Fibroblast of the aortic adventitia (primary cell): Measurements from ENCODE around the gene L3MBTL4. TPM values are rescaled to one million over a fixed set of nuclear protein-coding genes. Genes with fewer than 3 reads are reported as not detected.

Source experiments
- DNase-seq: peaks from one replicate; pipeline ENCODE4 v3.0.0-alpha.2; 2010; ENCODE audit warnings: low read depth
- H3K4me3 ChIP-seq: 2 replicates; pipeline ENCODE4 v1.5.1; 2011; ENCODE audit warnings: low read depth, mild to moderate bottlenecking, control low read depth, low read length, moderate library complexity
- CTCF ChIP-seq: IDR thresholded peaks from 2 replicates; pipeline ENCODE4 v1.5.1; 2011; ENCODE audit warnings: mild to moderate bottlenecking, low read length, control low read depth, inconsistent platforms; ENCODE audit not compliant: insufficient read depth
- total RNA-seq: library from RNA; depleted of rRNA; stranded (reverse); fragments of >200 nt; gene quantifications from 2 replicates; pipeline ENCODE4 v1.2.3, GENCODE V29; 2012; ENCODE audit warnings: low replicate concordance

L3MBTL4 gene
- total RNA-seq, 1 donor = not detected

GRCh38 chr18:6374935-6375529 is 39.7 kb downstream of the L3MBTL4 start:
- TF ChIP-seq CTCF = no peak
- no peak overlapping the region for H3K4me3 ChIP-seq
- DNase-seq = no peak

- DNase-seq = no peak
- no peak for TF ChIP-seq CTCF
- H3K4me3 ChIP-seq = no peak overlapping the region
These were observed 40.4 kb downstream of the L3MBTL4 start for GRCh38 chr18:6374340-6374739.

GRCh38 chr18:6373187-6373586 is 41.5 kb downstream of the L3MBTL4 start:
- no peak for DNase-seq
- TF ChIP-seq CTCF = no peak
- H3K4me3 ChIP-seq = no peak overlapping the region

GRCh38 chr18:6370886-6371635 is 43.6 kb downstream of the L3MBTL4 start:
- H3K4me3 ChIP-seq = no peak overlapping the region
- DNase-seq = no peak
- no peak for TF ChIP-seq CTCF

GRCh38 chr18:6370410-6370809 is 44.3 kb downstream of the L3MBTL4 start:
- TF ChIP-seq CTCF = no peak
- no peak for DNase-seq
- H3K4me3 ChIP-seq = no peak overlapping the region

- no peak overlapping the region for H3K4me3 ChIP-seq
- DNase-seq = no peak
- no peak for TF ChIP-seq CTCF
These were observed 46.7 kb downstream of the L3MBTL4 start for GRCh38 chr18:6368017-6368416.
